GM08714 (cell line): ENCODE data around the gene CDK8.

Source experiments
- H3K4me3 ChIP-seq: fragments of 200-500 bp; sonication (Bioruptor generic); 2 replicates; pipeline ENCODE4 v1.5.1; 2014; ENCODE audit warnings: mild to moderate bottlenecking, low read length, inconsistent platforms
- ZNF274 ChIP-seq: IDR thresholded peaks from 2 replicates; pipeline ENCODE4 v1.6.1; 2012; ENCODE audit warnings: mild to moderate bottlenecking, low read depth, low read length

Gene CDK8

GRCh38 chr13:26449063-26449848 lies 195.3 kb downstream of the CDK8 start:
- no peak overlapping the region for H3K4me3 ChIP-seq
- no peak for TF ChIP-seq ZNF274
